K562 (cell line): ENCODE measurements around the gene MADCAM1. TPM values are rescaled to one million over a fixed set of nuclear protein-coding genes. Genes with fewer than 3 reads are reported as not detected.

Experiments
- BACH1 ChIP-seq: fragments of 200-800 bp; sonication (Bioruptor generic); IDR thresholded peaks from 2 replicates; pipeline ENCODE4 v1.6.1; 2016; ENCODE audit warnings: missing genetic modification characterization, missing compliant biosample characterization
- BMI1 ChIP-seq: fragments of 150-350 bp; IDR thresholded peaks from 2 replicates; pipeline ENCODE4 v1.6.1; 2014; ENCODE audit warnings: low read length
- CHD1 ChIP-seq: fragments of 200-600 bp; sonication (generic); IDR thresholded peaks from one replicate; pipeline ENCODE4 v1.6.1; 2012; ENCODE audit warnings: mild to moderate bottlenecking, moderate library complexity, low read length, inconsistent platforms
- CXXC5 ChIP-seq: fragments of 250-450 bp; sonication (Bioruptor Pico); IDR thresholded peaks from 2 replicates; pipeline ENCODE4 v1.8.0; 2022; ENCODE audit warnings: inconsistent platforms, mild to moderate bottlenecking, moderate library complexity
- HIVEP1 ChIP-seq: fragments of 250-450 bp; sonication (Bioruptor Pico); IDR thresholded peaks from 2 replicates; pipeline ENCODE4 v1.4.0; 2020; ENCODE audit warnings: mild to moderate bottlenecking
- OTX1 ChIP-seq: fragments of 450-650 bp; formaldehyde crosslinking; IDR thresholded peaks from 2 replicates; pipeline ENCODE4 v1.4.0; 2022; ENCODE audit warnings: mild to moderate bottlenecking
- ZNF253 ChIP-seq: fragments of 250-450 bp; sonication (Bioruptor Pico); conservative IDR thresholded peaks from 2 replicates; pipeline ENCODE4 v1.6.1; 2021; ENCODE audit warnings: mild to moderate bottlenecking
- polyA plus RNA-seq, 8 experiments: library from polyadenylated mRNA; depleted of rRNA in 4 of 8; stranded (reverse) in 5 of 8; unstranded in 3 of 8; fragments of >200 nt; fragmentation: Nextera tagmentation in 2 of 8; fragmentation: Illumina TruSeq in 1 of 8; extraction: Ambion mirVana in 2 of 8; extraction: Trizol in 1 of 8; gene quantifications; 2 replicates each; pipeline versions ENCODE4 v1.2.1 to v1.2.3, GENCODE V29; 2011 to 2014; ENCODE audit warnings: inconsistent platforms in 1 of 8, missing spikeins in 1 of 8
- total RNA-seq, 7 experiments: library from RNA; depleted of rRNA in 6 of 7; stranded (reverse); fragments of >200 nt in 6 of 7; fragmentation: Illumina TruSeq in 2 of 7; extraction: Trizol in 2 of 7; gene quantifications; 2 replicates each; pipeline versions ENCODE4 v1.2.1 to v1.2.3, GENCODE V29; 2011 to 2021; ENCODE audit warnings: low replicate concordance in 1 of 7
- TF ChIP-seq, protein P1 (sequence below): sonication (generic); formaldehyde crosslinking; IDR thresholded peaks from 2 replicates; pipeline ENCODE4 v1.4.0; 2020; ENCODE audit warnings: mild to moderate bottlenecking, missing genetic modification reagents
- TF ChIP-seq, protein P2 (sequence below), 2 experiments: fragments of 450-650 bp in 1 of 2; IDR thresholded peaks; 2 replicates each; pipeline ENCODE4 v1.6.1; 2011 to 2017; ENCODE audit warnings: low read depth in 2 of 2, antibody characterized with exemption in 1 of 2, borderline replicate concordance in 1 of 2, low read length in 1 of 2, mild to moderate bottlenecking in 1 of 2, mixed read lengths in 1 of 2; ENCODE audit not compliant: control insufficient read depth in 1 of 2
- TF ChIP-seq, protein P3 (sequence below): fragments of 250-450 bp; sonication (Bioruptor Pico); IDR thresholded peaks from 2 replicates; pipeline ENCODE4 v1.9.0; 2021; ENCODE audit warnings: mild to moderate bottlenecking, inconsistent platforms
- TF ChIP-seq, protein P4 (sequence below): fragments of 450-650 bp; IDR thresholded peaks from 2 replicates; pipeline ENCODE4 v1.7.1; 2018; ENCODE audit warnings: mild to moderate bottlenecking, low read depth; ENCODE audit not compliant: partially characterized antibody

MADCAM1 gene
- total and polyA plus RNA-seq, 9 of the 15 experiments (the other 6 are each of a cell fraction or from before 2014, with no cell fraction given) = 0.09 to 0.36 (median 0.09) TPM; not detected in 6

DNA sequence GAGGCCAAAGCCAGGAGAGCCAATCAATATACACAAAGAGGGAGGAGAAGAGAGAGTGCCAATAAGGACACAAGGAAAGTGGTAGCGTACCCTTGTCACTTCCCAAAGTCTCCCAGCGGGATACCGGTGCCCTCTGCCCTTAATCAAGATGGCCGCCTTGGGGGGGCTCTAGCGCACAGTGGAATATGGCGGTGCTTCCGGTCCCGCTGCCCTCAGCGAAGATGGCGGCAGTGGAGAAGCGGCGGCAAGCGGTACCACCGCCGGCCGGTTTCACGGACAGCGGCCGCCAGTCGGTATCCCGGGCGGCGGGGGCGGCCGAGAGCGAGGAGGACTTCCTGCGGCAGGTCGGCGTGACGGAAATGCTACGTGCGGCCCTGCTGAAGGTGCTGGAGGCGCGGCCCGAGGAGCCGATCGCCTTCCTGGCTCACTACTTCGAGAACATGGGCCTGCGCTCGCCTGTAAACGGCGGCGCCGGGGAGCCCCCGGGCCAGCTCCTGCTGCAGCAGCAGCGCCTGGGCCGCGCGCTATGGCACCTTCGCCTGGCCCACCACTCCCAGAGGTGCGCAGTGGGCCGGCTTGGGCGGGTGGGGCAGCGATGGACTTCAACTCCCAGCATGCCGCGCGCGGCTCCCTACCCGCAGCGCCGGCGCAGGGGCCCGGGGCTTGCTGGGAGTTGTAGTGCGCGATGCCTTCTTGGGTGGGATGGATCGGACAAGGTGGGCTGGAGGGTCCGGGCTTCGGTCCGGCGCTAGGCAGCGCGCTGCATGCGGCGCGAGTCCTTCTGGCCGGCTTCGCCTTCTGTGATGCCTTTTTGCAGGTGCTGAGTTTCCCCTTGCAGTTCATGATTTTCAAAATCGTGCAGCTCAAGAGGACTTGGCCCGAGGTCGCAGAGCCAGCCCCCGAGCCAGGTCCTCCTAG is 11.3 kb downstream of the MADCAM1 start, which contains the start of gene TPGS1 (continued):
- TF ChIP-seq, protein P1, sequence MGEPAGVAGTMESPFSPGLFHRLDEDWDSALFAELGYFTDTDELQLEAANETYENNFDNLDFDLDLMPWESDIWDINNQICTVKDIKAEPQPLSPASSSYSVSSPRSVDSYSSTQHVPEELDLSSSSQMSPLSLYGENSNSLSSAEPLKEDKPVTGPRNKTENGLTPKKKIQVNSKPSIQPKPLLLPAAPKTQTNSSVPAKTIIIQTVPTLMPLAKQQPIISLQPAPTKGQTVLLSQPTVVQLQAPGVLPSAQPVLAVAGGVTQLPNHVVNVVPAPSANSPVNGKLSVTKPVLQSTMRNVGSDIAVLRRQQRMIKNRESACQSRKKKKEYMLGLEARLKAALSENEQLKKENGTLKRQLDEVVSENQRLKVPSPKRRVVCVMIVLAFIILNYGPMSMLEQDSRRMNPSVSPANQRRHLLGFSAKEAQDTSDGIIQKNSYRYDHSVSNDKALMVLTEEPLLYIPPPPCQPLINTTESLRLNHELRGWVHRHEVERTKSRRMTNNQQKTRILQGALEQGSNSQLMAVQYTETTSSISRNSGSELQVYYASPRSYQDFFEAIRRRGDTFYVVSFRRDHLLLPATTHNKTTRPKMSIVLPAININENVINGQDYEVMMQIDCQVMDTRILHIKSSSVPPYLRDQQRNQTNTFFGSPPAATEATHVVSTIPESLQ (CRISPR knock-in tag) = no peak
- no peak for TF ChIP-seq CHD1
- no peak for TF ChIP-seq HIVEP1 (CRISPR knock-in tag)
- TF ChIP-seq, protein P2, sequence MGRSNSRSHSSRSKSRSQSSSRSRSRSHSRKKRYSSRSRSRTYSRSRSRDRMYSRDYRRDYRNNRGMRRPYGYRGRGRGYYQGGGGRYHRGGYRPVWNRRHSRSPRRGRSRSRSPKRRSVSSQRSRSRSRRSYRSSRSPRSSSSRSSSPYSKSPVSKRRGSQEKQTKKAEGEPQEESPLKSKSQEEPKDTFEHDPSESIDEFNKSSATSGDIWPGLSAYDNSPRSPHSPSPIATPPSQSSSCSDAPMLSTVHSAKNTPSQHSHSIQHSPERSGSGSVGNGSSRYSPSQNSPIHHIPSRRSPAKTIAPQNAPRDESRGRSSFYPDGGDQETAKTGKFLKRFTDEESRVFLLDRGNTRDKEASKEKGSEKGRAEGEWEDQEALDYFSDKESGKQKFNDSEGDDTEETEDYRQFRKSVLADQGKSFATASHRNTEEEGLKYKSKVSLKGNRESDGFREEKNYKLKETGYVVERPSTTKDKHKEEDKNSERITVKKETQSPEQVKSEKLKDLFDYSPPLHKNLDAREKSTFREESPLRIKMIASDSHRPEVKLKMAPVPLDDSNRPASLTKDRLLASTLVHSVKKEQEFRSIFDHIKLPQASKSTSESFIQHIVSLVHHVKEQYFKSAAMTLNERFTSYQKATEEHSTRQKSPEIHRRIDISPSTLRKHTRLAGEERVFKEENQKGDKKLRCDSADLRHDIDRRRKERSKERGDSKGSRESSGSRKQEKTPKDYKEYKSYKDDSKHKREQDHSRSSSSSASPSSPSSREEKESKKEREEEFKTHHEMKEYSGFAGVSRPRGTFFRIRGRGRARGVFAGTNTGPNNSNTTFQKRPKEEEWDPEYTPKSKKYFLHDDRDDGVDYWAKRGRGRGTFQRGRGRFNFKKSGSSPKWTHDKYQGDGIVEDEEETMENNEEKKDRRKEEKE (IDR thresholded peaks at IDR 0.05; ENCODE audit: borderline replicate concordance in 1 of 2, control insufficient read depth in 1 of 2, low read depth in 2 of 2, low read length in 1 of 2) = no peak
- peak; percentile 14; the same call in 1 of the 2 replicates for TF ChIP-seq OTX1 (CRISPR knock-in tag)
- TF ChIP-seq, protein P3, sequence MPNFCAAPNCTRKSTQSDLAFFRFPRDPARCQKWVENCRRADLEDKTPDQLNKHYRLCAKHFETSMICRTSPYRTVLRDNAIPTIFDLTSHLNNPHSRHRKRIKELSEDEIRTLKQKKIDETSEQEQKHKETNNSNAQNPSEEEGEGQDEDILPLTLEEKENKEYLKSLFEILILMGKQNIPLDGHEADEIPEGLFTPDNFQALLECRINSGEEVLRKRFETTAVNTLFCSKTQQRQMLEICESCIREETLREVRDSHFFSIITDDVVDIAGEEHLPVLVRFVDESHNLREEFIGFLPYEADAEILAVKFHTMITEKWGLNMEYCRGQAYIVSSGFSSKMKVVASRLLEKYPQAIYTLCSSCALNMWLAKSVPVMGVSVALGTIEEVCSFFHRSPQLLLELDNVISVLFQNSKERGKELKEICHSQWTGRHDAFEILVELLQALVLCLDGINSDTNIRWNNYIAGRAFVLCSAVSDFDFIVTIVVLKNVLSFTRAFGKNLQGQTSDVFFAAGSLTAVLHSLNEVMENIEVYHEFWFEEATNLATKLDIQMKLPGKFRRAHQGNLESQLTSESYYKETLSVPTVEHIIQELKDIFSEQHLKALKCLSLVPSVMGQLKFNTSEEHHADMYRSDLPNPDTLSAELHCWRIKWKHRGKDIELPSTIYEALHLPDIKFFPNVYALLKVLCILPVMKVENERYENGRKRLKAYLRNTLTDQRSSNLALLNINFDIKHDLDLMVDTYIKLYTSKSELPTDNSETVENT (CRISPR knock-in tag) = 0 out of 2 replicates have a peak, but pooled peaks have one; percentile 5
- peak; percentile 92 for TF ChIP-seq CXXC5 (CRISPR knock-in tag)
- peak; percentile 94; the same call in 1 of the 2 replicates for TF ChIP-seq BACH1
- TF ChIP-seq BMI1 = no peak
- no peak for TF ChIP-seq ZNF253
- TF ChIP-seq, protein P4, sequence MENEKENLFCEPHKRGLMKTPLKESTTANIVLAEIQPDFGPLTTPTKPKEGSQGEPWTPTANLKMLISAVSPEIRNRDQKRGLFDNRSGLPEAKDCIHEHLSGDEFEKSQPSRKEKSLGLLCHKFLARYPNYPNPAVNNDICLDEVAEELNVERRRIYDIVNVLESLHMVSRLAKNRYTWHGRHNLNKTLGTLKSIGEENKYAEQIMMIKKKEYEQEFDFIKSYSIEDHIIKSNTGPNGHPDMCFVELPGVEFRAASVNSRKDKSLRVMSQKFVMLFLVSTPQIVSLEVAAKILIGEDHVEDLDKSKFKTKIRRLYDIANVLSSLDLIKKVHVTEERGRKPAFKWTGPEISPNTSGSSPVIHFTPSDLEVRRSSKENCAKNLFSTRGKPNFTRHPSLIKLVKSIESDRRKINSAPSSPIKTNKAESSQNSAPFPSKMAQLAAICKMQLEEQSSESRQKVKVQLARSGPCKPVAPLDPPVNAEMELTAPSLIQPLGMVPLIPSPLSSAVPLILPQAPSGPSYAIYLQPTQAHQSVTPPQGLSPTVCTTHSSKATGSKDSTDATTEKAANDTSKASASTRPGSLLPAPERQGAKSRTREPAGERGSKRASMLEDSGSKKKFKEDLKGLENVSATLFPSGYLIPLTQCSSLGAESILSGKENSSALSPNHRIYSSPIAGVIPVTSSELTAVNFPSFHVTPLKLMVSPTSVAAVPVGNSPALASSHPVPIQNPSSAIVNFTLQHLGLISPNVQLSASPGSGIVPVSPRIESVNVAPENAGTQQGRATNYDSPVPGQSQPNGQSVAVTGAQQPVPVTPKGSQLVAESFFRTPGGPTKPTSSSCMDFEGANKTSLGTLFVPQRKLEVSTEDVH = peak; percentile 76
